ENCODE results near the gene FKBP4.

DNA sequence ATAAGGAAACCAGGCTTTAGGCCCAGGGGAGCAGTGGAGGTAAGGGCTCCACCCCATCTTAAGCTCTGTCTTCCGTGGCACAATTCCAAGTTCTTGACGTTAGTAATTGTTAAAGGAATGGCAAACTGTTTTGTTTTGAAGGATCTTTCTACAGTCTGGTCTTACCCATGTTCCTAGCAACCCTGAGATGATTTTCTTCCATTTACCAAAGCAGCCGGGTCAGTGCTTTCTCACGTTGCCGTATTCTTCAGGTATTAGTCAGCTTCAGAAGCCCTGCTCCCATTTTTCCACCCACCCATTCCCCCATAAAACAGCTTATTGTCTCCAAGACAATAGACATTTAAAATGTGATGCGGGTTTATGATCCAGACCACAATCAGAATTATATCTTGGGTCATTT, 29.8 kb downstream of the FKBP4 start:
- TF ChIP-seq CTCF (IDR thresholded peaks at IDR 0.05), result no peak
- no peak for TF ChIP-seq POLR2AphosphoS5 (IDR thresholded peaks at IDR 0.05)

Measured in stomach (tissue), 4 donors.